Right atrium auricular region (tissue), 2 donors: ENCODE data around the gene FOXP1. TPM values are rescaled to one million over a fixed set of nuclear protein-coding genes. Genes with fewer than 3 reads are reported as not detected.

Experiments
- DNase-seq: peaks from one replicate; pipeline ENCODE4 v3.0.0-alpha.2; 2019; ENCODE audit warnings: low spot score
- H3K27ac ChIP-seq, 2 donors: fragments of 200-600 bp; sonication (generic); 1 replicate in 1 of 2; 2 replicates in 1 of 2; pipeline ENCODE4 v1.5.1; 2016 to 2019
- H3K27me3 ChIP-seq, 2 donors: fragments of 200-600 bp; sonication (generic); one replicate each; pipeline versions ENCODE4 v1.5.1 to v1.6.0; 2017 to 2019
- H3K36me3 ChIP-seq: fragments of 200-600 bp; sonication (generic); one replicate; pipeline ENCODE4 v1.5.1; 2016
- H3K4me1 ChIP-seq, 2 donors: fragments of 200-600 bp; sonication (generic); one replicate each; pipeline versions ENCODE4 v1.5.1 to v1.6.0; 2017 to 2019
- H3K4me3 ChIP-seq, 2 donors: fragments of 200-600 bp; sonication (generic); 1 replicate in 1 of 2; 2 replicates in 1 of 2; pipeline ENCODE4 v1.5.1; 2017 to 2019; ENCODE audit warnings: mild to moderate bottlenecking in 1 of 2, moderate library complexity in 1 of 2
- H3K9me3 ChIP-seq, 2 donors: fragments of 200-600 bp; sonication (generic); one replicate each; pipeline ENCODE4 v1.5.1; 2019
- CTCF ChIP-seq, 2 donors: fragments of 200-600 bp; sonication (generic); IDR thresholded peaks; one replicate each; pipeline ENCODE4 v1.5.1; 2019; ENCODE audit warnings: antibody characterized with exemption in 2 of 2
- total RNA-seq, 2 donors: library from RNA; depleted of rRNA; stranded (reverse); fragments of >200 nt; gene quantifications; one replicate each; pipeline ENCODE4 v1.1.0, GENCODE V29; 2016

Gene FOXP1
- total RNA-seq, 2 donors from 2014 or later, result 39.2 to 59.0 TPM

- TF ChIP-seq CTCF (IDR thresholded peaks at IDR 0.05), result no peak
- H3K27me3 ChIP-seq, result no peaks in the 10 kb centered on the region
- peaks cover 44% of the 10 kb centered on the region for H3K36me3 ChIP-seq
- H3K4me1 ChIP-seq, result peaks cover 0 to 10% of the 10 kb centered on the region in 2 donors
- no peak overlapping the region for H3K27ac ChIP-seq
- no peak for DNase-seq
- no peak overlapping the region for H3K4me3 ChIP-seq
- H3K9me3 ChIP-seq, result no peaks in the 10 kb centered on the region
Measured at GRCh38 chr3:71041371-71041770, 542.2 kb downstream of the FOXP1 start.

DNA sequence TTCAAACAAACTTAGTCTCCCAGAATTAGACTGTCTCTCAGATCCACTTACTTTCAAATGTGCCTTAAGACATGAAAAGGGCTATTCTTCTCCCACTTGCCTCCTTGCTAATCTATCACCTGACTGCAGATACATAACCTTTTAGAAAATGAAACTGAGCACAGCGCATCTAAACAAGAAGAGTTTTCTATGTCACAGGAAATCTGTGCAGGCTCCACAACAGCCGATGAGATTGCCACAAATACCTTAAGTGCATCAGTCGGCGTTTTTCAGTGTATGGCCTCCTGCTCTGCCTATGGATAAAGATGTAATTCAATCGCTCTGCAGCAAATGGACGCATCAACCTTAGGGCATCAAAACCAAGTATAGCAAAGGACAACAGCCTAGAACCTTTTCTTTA, 544.2 kb downstream of the FOXP1 start:
- no peaks in the 10 kb centered on the region for H3K9me3 ChIP-seq
- no peak for DNase-seq
- H3K27me3 ChIP-seq, result no peaks in the 10 kb centered on the region
- H3K27ac ChIP-seq, result no peak overlapping the region
- H3K4me1 ChIP-seq, result peaks cover 0 to 19% of the 10 kb centered on the region in 2 donors
- H3K4me3 ChIP-seq, result no peak overlapping the region
- no peak for TF ChIP-seq CTCF (IDR thresholded peaks at IDR 0.05)
- H3K36me3 ChIP-seq, result peaks cover 32% of the 10 kb centered on the region

- TF ChIP-seq CTCF (IDR thresholded peaks at IDR 0.05), result no peak
- no peak overlapping the region for H3K27ac ChIP-seq
- H3K4me3 ChIP-seq, result no peak overlapping the region
- DNase-seq, result no peak
- no peaks in the 10 kb centered on the region for H3K27me3 ChIP-seq
- H3K4me1 ChIP-seq, result peaks cover 0 to 30% of the 10 kb centered on the region in 2 donors
- H3K36me3 ChIP-seq, result peaks cover 32% of the 10 kb centered on the region
- no peaks in the 10 kb centered on the region for H3K9me3 ChIP-seq
Measured at GRCh38 chr3:71037775-71038174, 545.8 kb downstream of the FOXP1 start.

GRCh38 chr3:71035886-71036285, 547.6 kb downstream of the FOXP1 start:
- Histone ChIP-seq H3K4me1 (peaks cover 0 to 45% of the 10 kb centered on the region in 2 donors), H3K9me3 (no peaks in the 10 kb centered on the region), H3K36me3 (peaks cover 24% of the 10 kb centered on the region), H3K27ac (no peak overlapping the region), H3K27me3 (no peaks in the 10 kb centered on the region), H3K4me3 (no peak overlapping the region)
- DNase-seq, result no peak
- TF ChIP-seq CTCF (IDR thresholded peaks at IDR 0.05), result no peak

DNA sequence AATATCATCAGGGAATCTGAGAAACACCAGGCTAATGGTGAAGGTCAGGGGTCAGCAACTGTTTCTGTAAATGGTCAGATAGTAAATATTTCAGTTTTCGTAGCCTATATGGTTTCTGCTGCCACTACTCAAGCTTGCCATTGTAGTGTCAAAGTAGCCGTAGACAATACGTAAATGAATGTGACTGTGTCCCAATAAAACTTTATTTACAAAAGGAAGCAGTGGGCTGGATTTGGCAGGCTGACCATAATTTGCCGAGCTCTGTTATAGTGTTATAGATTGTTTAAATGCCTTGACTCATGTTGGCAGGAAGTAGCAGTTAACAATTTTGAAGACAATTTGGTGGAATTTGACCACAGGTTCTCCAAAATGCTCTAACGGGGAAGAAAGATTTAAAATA, 548.2 kb downstream of the FOXP1 start:
- no peak for DNase-seq
- Histone ChIP-seq H3K9me3 (no peaks in the 10 kb centered on the region), H3K36me3 (peaks cover 18% of the 10 kb centered on the region), H3K27ac (no peak overlapping the region), H3K27me3 (no peaks in the 10 kb centered on the region), H3K4me1 (peaks cover 0 to 51% of the 10 kb centered on the region in 2 donors), H3K4me3 (no peak overlapping the region)
- no peak for TF ChIP-seq CTCF (IDR thresholded peaks at IDR 0.05)

GRCh38 chr3:71033681-71034220, 549.8 kb downstream of the FOXP1 start:
- Histone ChIP-seq H3K27me3 (no peaks in the 10 kb centered on the region), H3K27ac (no peak overlapping the region), H3K4me1 (peaks cover 0 to 55% of the 10 kb centered on the region in 2 donors), H3K36me3 (peaks cover 2% of the 10 kb centered on the region), H3K4me3 (no peak overlapping the region), H3K9me3 (no peaks in the 10 kb centered on the region)
- DNase-seq, result no peak
- TF ChIP-seq CTCF (IDR thresholded peaks at IDR 0.05), result no peak
